Left colon (tissue), 2 donors: ENCODE data around the gene ITGA6. TPM values are rescaled to one million over a fixed set of nuclear protein-coding genes. Genes with fewer than 3 reads are reported as not detected.

Source experiments
- ATAC-seq: fragments of 200-7000 bp; cut with Tn5 transposase; one replicate; pipeline ENCODE4 v1.9.1; 2020; ENCODE audit warnings: mild to moderate bottlenecking, moderate library complexity
- DNase-seq, 2 donors: peaks; one replicate each; pipeline ENCODE4 v3.0.0-alpha.2; 2020
- intact Hi-C, 2 donors: fragments of 100-400 bp; cut with DNase I in 1 of 2; cut with micrococcal nuclease in 1 of 2; formaldehyde crosslinking; loops; one replicate each; pipeline versions ENCODE4 v1.11.2 to v1.14.0; 2022; cut with DNase I, micrococcal nuclease
- long read RNA-seq: library from polyadenylated mRNA; unstranded; transcript quantifications from one replicate; pipeline ENCODE4 v2.0.0, GENCODE V29; 2021
- total RNA-seq, 2 donors: library from RNA; stranded (reverse); fragmentation: NEBNext Ultra II Directional; extraction: Animal tissue kit (Norgen Biotek cat#: 25700); gene quantifications; one replicate each; pipeline ENCODE4 v1.2.1, GENCODE V29; 2021
- donor health status: DM: no; HTN: no; CAD: no.
- donor health status: DM: yes; HTN: yes; CAD: no.

The ITGA6 gene
- 100 to 1,000 TPM; 159 to 218 TPM for total RNA-seq
- long read RNA-seq, full-length matches to known transcripts, result 54 of 160 reads
- long read RNA-seq, partial matches to known transcripts, result 70 of 160 reads
- long read RNA-seq, other reads (novel, unspliced or antisense), result 36 of 160 reads

GRCh38 chr2:172427256-172427989 lies at the start of gene ITGA6:
Gene ITGA6 (plus strand): TSS chr2:172427586.
- intact Hi-C loops, result loop anchor here in 1 of 2 donors (5.0 kb wide), 1 partner anchor 35 kb away; no protein-coding TSS in a partner anchor

GRCh38 chr2:172380436-172381274 lies 46.7 kb upstream of the ITGA6 start:
- intact Hi-C loops, result no loop called here
- no peak for DNase-seq
- no peak for ATAC-seq

More at GRCh38 chr2:172427256-172427989, at the start of gene ITGA6:
- ATAC-seq (peak; percentile 69), DNase-seq (peak; percentile 87 to 89)

GRCh38 chr2:172381275-172382027 lies 45.9 kb upstream of the ITGA6 start:
- intact Hi-C loops, result no loop called here
- DNase-seq (no peak), ATAC-seq (no peak)

GRCh38 chr2:172387361-172387760 lies 40.0 kb upstream of the ITGA6 start:
- no peak for ATAC-seq
- no peak for DNase-seq
- intact Hi-C loops, result no loop called here

- DNase-seq (no peak), ATAC-seq (peak; percentile 71)
- intact Hi-C loops, result no loop called here
Observed at GRCh38 chr2:172389685-172390339, 37.6 kb upstream of the ITGA6 start.

GRCh38 chr2:172394002-172394401 lies 33.4 kb upstream of the ITGA6 start:
- ATAC-seq (peak; percentile 63), DNase-seq (no peak)
- intact Hi-C loops, result no loop called here

- ATAC-seq, result no peak
Observed at GRCh38 chr2:172395503-172395902, 31.9 kb upstream of the ITGA6 start.

GRCh38 chr2:172397148-172397834 lies 30.1 kb upstream of the ITGA6 start:
- no peak for DNase-seq
- ATAC-seq, result no peak
- intact Hi-C loops, result no loop called here

More at GRCh38 chr2:172395503-172395902, 31.9 kb upstream of the ITGA6 start:
- intact Hi-C loops, result no loop called here
- DNase-seq, result no peak

- peak; percentile 64 for ATAC-seq
- DNase-seq, result no peak
- intact Hi-C loops, result no loop called here
Observed at GRCh38 chr2:172398440-172398839, 28.9 kb upstream of the ITGA6 start.

GRCh38 chr2:172399765-172400164 lies 27.6 kb upstream of the ITGA6 start:
- ATAC-seq (no peak), DNase-seq (no peak)
- intact Hi-C loops, result no loop called here

GRCh38 chr2:172402198-172402597 lies 25.2 kb upstream of the ITGA6 start:
- intact Hi-C loops, result no loop called here
- DNase-seq (no peak), ATAC-seq (no peak)

GRCh38 chr2:172403402-172403801 lies 24.0 kb upstream of the ITGA6 start:
- no peak for ATAC-seq
- intact Hi-C loops, result no loop called here
- no peak for DNase-seq

GRCh38 chr2:172403881-172404468 lies 23.4 kb upstream of the ITGA6 start:
- no peak for DNase-seq
- ATAC-seq, result no peak
- intact Hi-C loops, result no loop called here

GRCh38 chr2:172404824-172405223 lies 22.6 kb upstream of the ITGA6 start:
- DNase-seq, result no peak
- intact Hi-C loops, result no loop called here
- no peak for ATAC-seq

GRCh38 chr2:172405673-172406072 lies 21.7 kb upstream of the ITGA6 start:
- intact Hi-C loops, result no loop called here
- no peak for DNase-seq
- ATAC-seq, result no peak

- peak; percentile 64 for ATAC-seq
- peak; percentile 19 to 31 for DNase-seq
- intact Hi-C loops, result no loop called here
Observed at GRCh38 chr2:172408143-172408766, 19.1 kb upstream of the ITGA6 start.

GRCh38 chr2:172409042-172409441 lies 18.3 kb upstream of the ITGA6 start:
- ATAC-seq (peak; percentile 90), DNase-seq (no peak)
- intact Hi-C loops, result no loop called here
